GM18861 (cell line): Measurements from ENCODE around the gene ZNF184.

ENCODE experiments used
- ATAC-seq: cut with Tn5 transposase; IDR thresholded peaks from one replicate; pipeline ENCODE4 v1.9.1; 2021; ENCODE audit not compliant: unreplicated experiment

The ZNF184 gene

GRCh38 chr6:27479319-27480182 is 6.6 kb upstream of the ZNF184 start:
- peak; percentile 63 for ATAC-seq

- peak; percentile 41 for ATAC-seq
These were observed 5.9 kb upstream of the ZNF184 start for GRCh38 chr6:27478706-27479318.

- no peak for ATAC-seq
These were observed 5.3 kb upstream of the ZNF184 start for GRCh38 chr6:27478141-27478705.

- no peak for ATAC-seq
These were observed 4.6 kb upstream of the ZNF184 start for GRCh38 chr6:27477318-27478013.

GRCh38 chr6:27476090-27476489 is 3.2 kb upstream of the ZNF184 start:
- ATAC-seq, result no peak

- ATAC-seq, result no peak
These were observed 1.8 kb upstream of the ZNF184 start for GRCh38 chr6:27474672-27475071.

- no peak for ATAC-seq
These were observed 1.2 kb upstream of the ZNF184 start for GRCh38 chr6:27474172-27474465.

- peak; percentile 30 for ATAC-seq
These were observed 706 bp downstream of the ZNF184 start for GRCh38 chr6:27472182-27472616.

GRCh38 chr6:27471365-27472115 is 1.4 kb downstream of the ZNF184 start:
- ATAC-seq, result no peak

- ATAC-seq, result no peak
These were observed 2.9 kb downstream of the ZNF184 start for GRCh38 chr6:27470023-27470422.

GRCh38 chr6:27468334-27468733 is 4.6 kb downstream of the ZNF184 start:
- ATAC-seq, result no peak

- no peak for ATAC-seq
These were observed 20.4 kb downstream of the ZNF184 start for GRCh38 chr6:27452496-27452897.

- ATAC-seq, result no peak
These were observed 21.1 kb downstream of the ZNF184 start for GRCh38 chr6:27451660-27452390.

- no peak for ATAC-seq
These were observed 24.4 kb downstream of the ZNF184 start for GRCh38 chr6:27448456-27448855.

GRCh38 chr6:27442932-27443331 is 30.0 kb downstream of the ZNF184 start:
- no peak for ATAC-seq

- ATAC-seq, result no peak
These were observed 31.9 kb downstream of the ZNF184 start for GRCh38 chr6:27441001-27441400.

- no peak for ATAC-seq
These were observed 33.5 kb downstream of the ZNF184 start for GRCh38 chr6:27439371-27439770.

- no peak for ATAC-seq
These were observed 39.2 kb downstream of the ZNF184 start for GRCh38 chr6:27433714-27434113.

- no peak for ATAC-seq
These were observed 43.9 kb downstream of the ZNF184 start for GRCh38 chr6:27428966-27429365.

GRCh38 chr6:27428502-27428901 is 44.4 kb downstream of the ZNF184 start:
- no peak for ATAC-seq
